ENCODE results near the gene TTYH3.

Gene TTYH3

GRCh38 chr7:2649139-2649838 lies 17.5 kb downstream of the TTYH3 start:
- no peak for DNase-seq (ENCODE audit: low spot score)

DNA sequence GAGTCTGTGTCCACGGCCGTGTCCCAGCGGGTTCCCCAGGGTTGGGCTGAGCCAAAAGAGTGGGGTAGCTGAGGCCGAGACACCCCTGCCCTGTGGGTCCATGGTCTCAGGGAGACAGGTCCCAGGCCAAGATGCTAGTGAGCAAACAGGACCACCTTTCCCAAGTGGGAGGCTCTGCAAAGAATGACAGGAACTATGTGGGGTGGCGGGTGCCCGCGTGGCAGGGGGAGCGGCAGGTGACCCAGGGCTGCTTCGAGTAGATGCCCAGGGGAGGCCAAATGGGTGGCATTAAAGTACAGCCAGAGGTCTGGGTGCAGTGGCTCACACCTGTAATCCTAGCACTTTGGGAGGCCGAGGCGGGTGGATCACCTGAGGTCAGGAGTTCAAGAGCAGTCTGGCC lies 18.2 kb downstream of the TTYH3 start:
- no peak for DNase-seq (ENCODE audit: low spot score)

- no peak for DNase-seq (ENCODE audit: low spot score)
Observed at GRCh38 chr7:2650451-2650850, 18.7 kb downstream of the TTYH3 start.

DNA sequence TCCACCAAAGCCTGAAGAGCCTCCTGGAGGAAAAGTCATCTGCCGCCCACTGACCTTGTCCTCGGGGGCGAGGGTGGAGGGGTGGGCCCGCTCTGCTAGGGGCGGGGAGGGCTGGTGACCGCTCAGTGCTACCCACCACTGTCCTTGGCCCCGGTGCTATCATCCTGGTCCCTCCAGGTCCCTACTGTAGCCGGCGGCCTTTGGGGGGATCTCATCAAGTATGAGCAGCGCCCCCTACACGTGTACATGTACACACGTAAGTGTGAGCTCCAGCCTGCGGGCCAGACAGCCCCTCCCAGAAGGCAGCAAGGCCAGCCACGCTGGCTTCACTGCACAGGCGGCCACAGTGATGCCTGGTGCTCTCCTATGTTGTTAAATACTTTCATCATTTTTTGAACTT lies 19.6 kb downstream of the TTYH3 start:
- DNase-seq (ENCODE audit: low spot score) = no peak

GRCh38 chr7:2651847-2652735 lies 20.3 kb downstream of the TTYH3 start:
- no peak for DNase-seq (ENCODE audit: low spot score)

DNA sequence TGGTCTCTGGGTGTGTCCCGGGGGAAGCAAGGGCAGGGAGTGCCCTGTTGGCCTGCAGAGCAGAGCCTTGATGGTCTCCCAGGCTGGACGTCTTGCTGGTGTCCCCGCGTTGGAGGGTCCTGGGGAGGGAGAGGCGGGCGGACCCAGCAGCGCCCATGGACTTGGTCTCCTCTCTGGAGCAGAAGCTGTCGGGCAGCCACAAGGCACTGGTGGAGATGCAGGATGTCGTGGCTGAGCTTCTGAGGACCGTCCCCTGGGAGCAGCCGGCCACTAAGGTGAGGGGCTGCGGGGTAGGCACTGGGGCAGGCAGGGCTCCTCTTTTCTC lies 20.9 kb downstream of the TTYH3 start:
- no peak for DNase-seq (ENCODE audit: low spot score)

DNA sequence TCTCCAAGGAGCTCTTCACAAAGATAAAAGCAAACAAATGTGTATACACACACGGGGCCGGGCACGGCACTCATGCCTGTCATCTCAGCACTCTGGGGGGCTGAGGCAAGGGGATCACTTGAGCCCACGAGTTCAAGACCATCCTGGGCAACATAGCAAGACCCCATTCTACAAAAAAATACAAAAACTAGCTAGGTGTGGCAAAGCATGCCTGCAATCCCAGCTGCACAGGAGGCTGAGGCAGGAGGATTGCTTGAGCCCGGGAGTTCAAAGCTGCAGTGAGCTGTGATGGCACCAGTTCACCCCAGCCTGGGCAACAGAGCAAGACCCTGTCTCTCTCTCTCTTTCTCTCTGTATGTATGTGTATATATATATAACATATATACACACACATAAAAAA lies 22.3 kb downstream of the TTYH3 start:
- DNase-seq (ENCODE audit: low spot score) = no peak

DNA sequence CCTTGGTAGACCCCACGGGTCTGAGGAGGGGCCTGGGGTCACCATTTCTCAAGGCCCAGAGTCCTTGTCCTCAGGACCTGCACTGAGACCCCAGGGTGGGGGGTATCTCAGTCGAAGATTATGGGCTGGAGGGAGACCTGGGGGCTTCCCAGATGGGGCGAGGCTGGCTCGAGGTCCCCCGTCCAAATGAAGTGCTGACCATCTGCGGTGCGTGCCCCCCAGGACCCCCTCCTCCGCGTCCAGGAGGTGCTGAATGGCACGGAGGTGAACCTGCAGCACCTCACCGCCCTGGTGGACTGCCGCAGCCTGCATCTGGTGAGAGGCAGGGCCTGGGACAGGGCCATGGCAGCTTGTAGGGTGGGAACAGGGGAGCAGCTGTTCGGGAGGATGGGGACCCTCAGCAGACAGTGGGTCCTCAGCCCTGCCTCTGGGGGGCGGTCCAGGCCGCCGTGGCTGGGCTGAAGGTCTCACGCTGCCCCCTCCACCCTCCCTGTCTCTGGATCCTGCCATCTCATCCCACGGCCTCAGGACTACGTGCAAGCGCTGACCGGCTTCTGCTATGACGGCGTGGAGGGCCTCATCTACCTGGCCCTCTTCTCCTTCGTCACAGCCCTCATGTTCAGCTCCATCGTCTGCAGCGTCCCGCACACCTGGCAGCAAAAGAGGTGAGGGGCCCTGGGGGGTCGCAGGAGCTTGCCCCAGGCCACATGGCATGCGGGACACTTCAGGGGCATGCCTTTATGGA lies 24.3 kb downstream of the TTYH3 start:
- DNase-seq (ENCODE audit: low spot score) = no peak

DNA sequence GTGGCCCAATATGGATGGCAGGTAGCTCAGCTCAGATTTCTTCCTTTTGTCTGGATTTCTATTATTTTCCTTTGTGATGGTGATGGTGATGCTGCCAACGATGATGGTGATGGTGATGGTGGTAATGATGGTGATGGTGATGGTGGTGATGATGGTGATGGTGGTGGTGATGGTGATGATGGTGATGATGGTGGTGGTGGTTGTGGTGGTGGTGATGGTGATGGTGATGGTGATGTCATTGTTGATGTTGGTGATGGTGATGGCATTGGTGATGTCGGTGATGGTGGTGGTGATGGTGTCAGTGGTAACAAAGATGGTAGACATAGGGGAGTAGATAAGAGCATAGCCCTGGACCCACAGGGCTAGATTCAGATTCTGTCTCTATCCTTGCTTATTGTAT lies 25.4 kb downstream of the TTYH3 start:
- DNase-seq (ENCODE audit: low spot score) = no peak

GRCh38 chr7:2657920-2658671 lies 26.3 kb downstream of the TTYH3 start:
- no peak for DNase-seq (ENCODE audit: low spot score)

DNA sequence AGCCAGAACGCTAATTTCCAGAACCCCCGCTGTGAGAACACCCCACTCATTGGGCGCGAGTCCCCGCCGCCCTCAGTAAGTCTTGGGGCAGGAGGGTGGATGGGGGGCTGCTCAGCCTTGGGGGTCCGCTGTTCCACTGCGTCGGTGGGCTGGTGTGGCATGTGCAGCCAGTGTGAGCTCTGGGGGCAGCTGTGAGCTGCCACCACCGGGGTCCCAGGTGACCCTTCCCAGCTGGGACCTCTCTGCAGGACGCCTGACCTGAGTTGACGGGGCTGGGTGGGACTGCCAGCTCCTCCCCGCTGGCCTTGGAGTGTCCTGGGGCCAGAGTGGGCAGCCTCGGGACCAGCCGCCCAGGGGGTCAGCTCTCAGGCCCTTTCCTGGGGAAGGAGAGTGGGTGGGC lies 27.2 kb downstream of the TTYH3 start:
- DNase-seq (ENCODE audit: low spot score) = no peak

GRCh38 chr7:2659556-2660358 lies 28.0 kb downstream of the TTYH3 start:
- DNase-seq (ENCODE audit: low spot score) = no peak

DNA sequence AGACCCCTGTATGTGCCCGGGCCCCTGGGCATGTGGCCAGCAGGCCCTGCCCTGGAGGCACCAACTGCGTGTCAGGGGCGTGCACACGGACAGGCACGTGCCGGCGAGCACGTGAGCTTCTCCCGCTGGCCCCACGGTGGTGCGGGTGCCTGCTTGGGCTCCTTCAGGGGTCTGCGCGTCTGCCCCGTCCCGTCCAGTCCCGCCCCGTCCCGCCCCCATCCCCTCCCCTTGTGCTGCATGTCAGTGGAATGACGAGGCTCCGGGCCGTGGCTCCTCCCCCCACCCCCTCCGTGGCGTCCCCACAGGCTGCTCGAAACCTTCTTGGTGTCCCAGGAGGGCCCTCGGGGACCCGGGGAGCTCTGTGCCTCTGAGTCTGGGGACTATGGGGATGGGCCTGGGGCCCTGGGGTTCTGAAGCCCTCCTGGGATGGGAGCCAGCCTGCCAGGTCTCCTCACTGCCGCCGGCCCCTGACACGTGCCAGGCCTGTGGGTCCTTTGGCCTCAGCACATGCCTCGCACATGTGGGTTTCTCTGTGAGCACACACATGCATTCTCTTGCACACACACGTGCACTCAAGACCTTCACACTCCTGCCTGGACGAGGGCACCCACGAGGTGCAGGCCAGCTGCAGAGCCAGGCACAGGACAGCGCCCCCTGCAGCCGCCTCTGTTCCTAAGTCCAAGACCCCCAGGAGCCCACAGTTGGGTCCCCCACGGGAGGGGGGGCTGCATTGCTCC lies 28.7 kb downstream of the TTYH3 start:
- DNase-seq (ENCODE audit: low spot score) = no peak

- DNase-seq (ENCODE audit: low spot score) = no peak
Observed at GRCh38 chr7:2661096-2661449, 29.3 kb downstream of the TTYH3 start.

DNA sequence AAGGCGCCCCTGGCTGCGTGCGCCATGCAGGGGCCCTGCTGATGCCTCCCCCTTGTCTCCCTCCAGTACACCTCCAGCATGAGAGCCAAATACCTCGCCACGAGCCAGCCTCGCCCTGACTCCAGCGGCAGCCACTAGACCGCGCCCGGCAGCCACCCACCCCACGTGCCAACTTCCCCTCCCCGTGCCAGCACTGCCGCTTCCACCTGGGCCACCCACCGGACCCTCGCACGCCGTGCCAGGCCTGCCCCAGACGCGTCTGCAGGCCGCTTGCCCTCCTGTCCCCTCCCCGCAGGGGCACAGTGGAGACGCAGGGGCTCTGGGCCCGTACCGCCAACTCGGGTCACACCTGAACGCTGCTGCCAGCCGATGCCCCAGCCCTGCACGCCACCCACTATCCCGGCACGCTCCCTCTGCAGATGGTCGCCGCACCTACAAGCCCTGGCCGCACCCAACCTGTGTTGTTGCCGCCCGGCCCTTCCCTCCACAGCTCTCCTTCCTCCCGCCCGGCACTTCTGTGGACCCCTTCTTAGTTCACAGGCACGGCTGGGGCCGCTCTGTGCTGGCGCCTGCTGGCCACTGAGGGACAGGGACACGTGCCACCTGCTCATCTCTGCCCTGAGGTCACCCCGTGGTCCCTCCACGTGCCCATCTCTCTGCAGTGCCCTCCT lies 30.0 kb downstream of the TTYH3 start:
- no peak for DNase-seq (ENCODE audit: low spot score)

- no peak for DNase-seq (ENCODE audit: low spot score)
Observed at GRCh38 chr7:2662273-2663120, 30.7 kb downstream of the TTYH3 start.

DNA sequence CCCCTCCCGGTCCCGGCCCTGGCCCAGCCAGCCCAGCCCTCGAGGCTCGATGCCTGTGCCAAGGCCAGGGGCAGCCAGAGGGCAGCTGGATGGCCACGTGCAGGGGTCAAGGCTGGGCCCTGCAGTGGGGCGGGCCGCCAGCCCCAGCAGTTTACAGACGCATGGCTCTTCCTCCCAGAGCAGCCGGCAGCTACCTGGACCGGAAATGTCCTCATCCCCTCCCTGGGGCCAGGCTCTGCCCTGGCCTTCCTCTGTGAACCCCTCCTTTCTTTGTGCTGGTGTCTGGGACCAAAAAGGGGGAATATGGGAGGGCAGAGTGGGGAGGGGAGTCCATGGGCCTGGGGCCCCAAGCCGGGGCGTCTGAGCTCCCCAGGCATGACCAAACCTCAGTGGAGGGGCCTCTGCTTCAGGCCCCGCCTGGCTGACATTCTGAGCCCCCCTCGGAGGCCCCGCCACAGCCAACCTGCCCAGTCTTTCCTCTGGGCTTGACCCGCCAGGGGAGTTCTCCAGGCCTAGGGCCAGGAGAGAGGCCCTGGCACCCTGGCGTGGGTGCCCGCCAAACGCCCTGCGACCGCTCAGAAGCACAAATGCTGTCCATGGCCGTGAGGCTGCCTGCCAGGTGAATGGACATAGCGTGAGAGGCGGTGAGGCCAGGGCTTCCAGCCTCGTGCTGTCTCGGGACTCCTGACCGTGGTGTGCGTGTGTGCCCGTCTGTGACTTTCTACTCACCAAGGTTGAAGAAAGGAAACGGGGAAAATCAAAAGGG lies 31.5 kb downstream of the TTYH3 start:
- no peak for DNase-seq (ENCODE audit: low spot score)

DNA sequence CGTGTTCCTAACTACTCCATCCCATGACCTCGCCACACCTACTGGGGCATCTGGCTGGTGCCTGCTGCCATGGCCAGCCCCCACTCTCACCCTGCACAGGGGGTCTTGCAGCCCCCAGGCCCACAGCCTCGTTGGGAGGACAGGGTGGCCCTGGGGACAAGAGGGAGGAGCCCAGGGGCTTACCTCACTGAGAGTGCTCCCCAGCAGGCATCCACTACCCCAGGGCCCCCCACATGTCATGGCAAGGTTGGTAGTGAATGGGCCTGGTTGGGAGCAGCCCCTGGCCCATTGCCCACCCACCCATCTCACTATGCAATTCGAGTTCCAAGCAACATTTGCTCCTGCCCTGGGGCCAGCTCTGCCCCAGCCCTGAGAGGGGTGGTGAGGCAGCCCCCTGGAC lies 32.2 kb downstream of the TTYH3 start:
- DNase-seq (ENCODE audit: low spot score) = no peak

Data from germinal center (tissue), 1 donor.